Activated effector memory CD4-positive, alpha-beta T cell treated with Interleukin-2 at 50 U/mL for 16 hours (primary cell): Measurements from ENCODE around the gene TXNRD1.
"Not testable (repeated sequence)": the region's sequence is repeated elsewhere in the genome, so short reads cannot be mapped to it uniquely, and the experiment has no call there.

ENCODE experiments used
- DNase-seq: peaks from one replicate; pipeline ENCODE4 v3.0.0-alpha.2; 2020

TXNRD1 gene

DNA sequence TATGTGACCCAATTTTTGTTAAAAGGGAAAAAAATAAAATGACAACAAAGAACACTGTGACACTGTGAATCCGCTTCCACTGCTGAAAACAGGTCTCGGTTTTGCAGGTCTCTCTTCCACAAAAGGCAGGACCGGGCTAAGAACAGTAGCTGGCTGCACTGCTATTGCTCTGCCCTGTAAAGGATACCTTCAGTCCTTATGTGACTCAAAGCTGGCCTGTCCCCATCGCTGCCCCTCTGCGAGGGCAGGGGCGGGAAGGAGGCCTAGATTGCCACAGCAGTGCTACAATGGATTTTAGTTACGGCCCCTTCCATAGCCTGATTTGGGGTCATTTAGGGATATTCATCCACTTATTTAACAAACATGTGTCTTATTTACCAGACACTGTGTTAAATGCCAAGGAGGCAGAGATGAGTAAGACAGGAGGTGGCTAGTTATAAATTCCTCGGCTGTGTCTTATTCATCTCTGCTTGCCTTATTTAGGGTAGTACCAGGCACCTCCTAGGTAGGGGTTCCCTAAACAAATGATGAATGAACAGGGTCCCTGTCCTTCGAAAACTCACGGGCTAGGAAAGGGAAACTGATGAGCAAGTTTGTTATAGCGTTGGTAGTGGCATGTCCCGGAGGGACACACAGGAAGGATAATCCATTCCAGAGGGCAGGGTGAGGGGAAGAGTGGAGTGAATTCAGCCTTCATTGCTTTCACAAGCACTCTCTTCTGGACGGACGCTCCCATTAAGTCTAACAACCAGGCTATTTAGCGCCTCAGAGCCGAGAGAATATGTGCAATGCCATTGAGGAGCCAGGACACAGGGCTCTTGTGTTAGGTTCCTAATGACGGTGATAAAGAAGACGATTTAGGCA, 161.3 kb downstream of the TXNRD1 start:
- DNase-seq, result no peak

DNA sequence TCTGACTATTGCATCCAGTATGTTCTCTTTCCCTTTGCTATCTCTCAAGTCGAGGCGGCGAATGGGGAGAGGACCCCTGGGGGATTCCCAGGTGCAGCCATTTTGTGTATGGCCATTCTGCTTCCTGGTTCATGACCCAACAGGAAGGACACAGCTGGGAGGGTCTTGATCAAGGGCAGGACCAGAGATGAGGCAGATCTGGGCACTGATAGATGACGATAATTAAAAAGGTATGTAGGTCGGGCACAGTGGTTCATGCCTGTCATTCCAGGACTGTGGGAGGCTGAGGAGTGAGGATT, 161.9 kb downstream of the TXNRD1 start:
- DNase-seq, result no peak

DNA sequence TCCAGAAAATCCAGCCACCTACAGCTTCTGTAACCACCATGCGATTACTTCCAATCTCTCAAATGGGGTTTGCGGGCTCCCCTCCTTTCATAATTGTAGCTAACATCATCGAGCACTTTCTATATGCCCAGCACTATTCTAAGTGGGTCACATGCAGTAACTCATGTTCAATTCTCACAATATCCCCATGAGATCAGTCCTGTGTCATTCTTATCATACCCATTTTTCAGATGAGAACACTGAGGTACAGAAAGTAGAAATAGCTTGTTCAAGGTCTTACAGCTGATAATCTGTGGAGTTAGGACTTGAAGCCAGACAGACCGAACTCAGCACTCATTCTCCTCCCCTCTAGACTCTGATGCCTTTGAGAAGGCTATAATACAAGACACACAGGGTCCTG, 162.8 kb downstream of the TXNRD1 start:
- no peak for DNase-seq

DNA sequence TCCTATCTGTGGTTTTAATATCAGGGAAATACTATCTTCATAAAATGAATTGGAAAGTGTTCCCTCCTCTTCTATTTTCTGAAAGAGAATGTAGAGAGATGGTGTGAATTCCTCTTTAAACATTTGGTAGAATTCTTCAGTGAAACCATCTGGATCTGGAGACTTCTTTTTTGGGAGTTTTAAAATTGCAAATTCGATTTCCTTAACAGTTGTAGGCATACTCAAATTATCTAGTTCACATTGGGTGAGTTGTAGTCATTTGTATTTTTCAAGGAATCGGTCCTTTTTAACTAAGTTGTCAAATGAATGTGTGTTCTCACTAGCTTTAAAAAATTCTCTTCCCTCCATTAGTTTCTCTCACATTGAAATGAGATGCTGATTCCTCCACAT, 165.8 kb downstream of the TXNRD1 start:
- DNase-seq, result no peak

DNA sequence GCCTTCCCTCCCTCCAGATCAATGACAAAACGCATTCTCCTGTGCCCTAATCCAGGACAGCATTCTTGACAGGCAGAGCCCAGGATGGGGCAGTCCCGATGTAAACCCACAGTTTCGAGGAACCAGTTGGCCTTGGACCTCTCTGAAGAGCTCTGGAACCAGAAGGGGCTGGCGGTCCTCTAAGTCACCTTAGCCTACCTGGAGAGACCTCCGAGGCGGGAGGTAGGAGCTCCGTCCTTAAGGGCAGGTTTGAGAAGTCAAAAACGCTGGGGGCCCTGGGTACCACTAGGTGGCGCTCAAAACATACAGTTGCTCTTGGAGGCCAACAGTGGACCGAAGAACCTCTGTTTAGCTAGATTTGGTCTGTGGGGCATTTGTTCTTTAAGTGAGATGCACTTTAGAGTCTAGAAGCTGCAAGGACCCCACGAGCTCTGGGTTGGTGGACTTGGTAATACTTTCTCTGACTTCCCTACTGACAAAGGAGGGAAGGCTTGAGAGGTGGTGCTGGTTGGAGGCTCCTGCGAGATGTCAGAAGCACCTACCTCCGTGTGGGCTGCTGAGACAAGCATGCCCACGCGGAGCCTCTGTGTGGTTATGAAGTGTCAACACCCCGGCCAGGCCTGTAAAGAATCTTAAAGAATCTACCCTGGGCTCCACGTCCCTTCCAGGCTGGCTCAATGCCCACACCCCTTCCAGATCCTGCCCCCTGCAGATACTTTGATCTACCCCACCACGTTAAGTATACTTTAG, 166.3 kb downstream of the TXNRD1 start:
- DNase-seq, result peak; percentile 68

DNA sequence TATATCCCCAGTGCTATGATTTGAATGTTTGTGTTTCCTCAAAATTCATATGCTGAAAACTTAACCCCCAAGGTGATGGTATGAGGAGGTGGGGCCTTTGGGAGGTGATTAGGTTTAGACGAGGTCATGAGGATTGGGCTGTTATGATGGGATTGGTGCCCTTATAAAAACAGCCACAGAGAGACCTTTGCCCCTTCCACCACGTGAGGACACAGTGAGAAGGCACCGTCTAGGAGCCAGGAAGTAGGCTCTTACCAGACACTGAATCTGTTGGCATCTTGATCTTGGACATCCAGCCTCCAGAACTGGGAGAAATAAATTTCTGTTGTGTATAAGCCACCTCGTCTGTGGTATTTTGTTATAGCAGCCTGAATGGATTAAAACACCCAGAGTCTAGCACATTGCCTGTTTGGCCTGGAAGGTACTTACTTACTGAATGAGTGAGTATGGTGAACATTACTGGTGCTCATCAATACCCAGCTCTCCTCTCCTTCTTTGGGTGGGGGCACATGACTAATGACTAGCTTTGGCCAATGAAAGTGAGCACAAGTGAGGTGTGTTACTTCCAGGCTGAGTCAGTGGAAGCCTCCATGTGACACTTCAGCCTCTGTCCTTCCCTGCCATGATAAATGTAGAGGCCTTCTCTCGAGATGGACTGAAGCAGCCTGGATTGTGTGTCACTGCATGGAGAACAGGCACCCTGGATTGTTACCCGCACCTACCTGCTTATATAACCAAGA, 168.7 kb downstream of the TXNRD1 start:
- no peak for DNase-seq

DNA sequence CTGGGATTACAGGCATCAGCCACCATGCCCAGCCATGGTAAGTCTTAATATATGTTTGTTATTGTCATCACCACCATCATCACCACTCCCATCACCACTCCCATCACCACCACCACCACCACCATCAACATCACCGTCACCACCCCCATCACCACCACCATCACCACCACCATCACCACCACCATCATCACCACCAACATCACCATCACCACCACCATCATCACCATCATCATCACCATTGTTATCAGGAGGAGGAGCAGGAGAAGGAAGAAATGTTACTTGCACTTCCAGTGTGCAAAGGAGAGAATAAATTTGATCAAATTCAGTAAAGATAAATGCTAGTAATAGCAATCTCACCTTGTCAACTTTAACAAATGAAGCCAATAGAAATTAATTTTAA, 169.9 kb downstream of the TXNRD1 start:
- DNase-seq, result no peak

DNA sequence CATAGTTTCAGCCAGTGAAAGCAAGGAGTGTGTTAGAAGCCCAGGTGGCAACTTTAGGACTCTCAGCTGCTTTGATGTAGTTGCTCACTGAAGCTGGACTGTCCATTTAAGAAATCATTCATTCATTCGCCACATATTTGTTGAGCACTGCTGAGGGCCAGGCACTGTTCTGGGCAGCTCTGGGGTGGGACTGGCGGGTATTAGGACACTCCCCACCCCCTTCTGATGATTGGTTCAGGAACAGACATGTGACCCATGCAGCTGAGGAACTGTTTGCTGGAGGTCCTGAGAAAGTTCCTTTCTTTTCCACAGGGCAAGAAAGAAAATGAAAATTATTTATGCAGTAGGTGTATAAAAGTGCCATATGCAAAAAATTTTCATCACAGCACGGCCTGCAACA, 170.9 kb downstream of the TXNRD1 start:
- no peak for DNase-seq

DNA sequence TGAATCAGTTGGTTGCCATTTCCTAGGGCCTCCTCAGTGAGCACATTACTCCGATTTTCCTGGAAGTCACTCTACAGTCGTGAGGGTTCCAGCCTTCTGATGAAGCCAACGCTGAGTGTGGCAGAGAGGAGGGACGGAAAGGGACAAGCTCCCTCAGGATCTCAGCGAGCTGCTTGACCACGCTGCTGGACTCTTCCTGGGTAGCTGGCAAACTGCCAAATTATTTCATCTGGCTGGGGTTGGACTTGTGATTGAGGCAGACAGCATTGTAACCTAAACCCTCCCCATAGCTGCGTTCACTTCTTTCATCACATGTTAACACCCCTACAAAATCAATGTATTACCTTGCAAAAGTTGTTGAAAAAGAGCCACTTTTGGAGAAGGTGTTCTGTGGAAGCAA, 171.6 kb downstream of the TXNRD1 start:
- DNase-seq, result no peak

DNA sequence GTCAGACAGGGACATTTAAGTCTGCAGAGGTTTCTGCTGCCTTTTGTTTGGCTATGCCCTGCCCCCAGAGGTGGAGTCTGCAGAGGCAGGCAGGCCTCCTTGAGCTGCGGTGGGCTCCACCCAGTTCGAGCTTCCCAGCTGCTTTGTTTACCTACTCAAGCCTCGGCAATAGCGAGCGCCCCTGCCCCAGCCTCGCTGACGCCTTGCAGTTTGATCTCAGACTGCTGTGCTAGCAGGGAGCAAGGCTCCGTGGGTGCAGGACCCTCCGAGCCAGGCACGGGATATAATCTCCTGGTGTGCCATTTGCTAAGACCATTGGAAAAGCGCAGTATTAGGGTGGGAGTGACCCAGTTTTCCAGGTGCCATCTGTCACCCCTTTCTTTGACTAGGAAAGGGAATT, 178.5 kb downstream of the TXNRD1 start:
- DNase-seq, result not testable (repeated sequence)
